ENCODE results near the gene GRIK1. TPM values are rescaled to one million over a fixed set of nuclear protein-coding genes. Genes with fewer than 3 reads are reported as not detected.

Gene GRIK1
- total RNA-seq, 4 donors from 2014 or later: 0.15 to 0.29 (median 0.27) TPM; not detected in 1

- Histone ChIP-seq H3K4me1 (no peaks in the 10 kb centered on the region), H3K9me3 (no peaks in the 10 kb centered on the region), H3K36me3 (no peaks in the 10 kb centered on the region), H3K27ac (no peak overlapping the region), H3K27me3 (no peaks in the 10 kb centered on the region), H3K4me3 (replicated peaks in 1 of 3) (no peak overlapping the region)
- 88% methylated on average over 3 of the region's 3 CpGs for WGBS, 2 donors
- intact Hi-C loops (cut with DNase I): no loop called here
- TF ChIP-seq CTCF (IDR thresholded peaks at IDR 0.05): no peak
- TF ChIP-seq POLR2A (IDR thresholded peaks at IDR 0.05): no peak
- DNase-seq: no peak
Observed at GRCh38 chr21:29710498-29710897, 229.3 kb downstream of the GRIK1 start.

- no peak for DNase-seq
- intact Hi-C loops (cut with DNase I): no loop called here
- no peaks in the 10 kb centered on the region for H3K9me3 ChIP-seq
- TF ChIP-seq POLR2A (IDR thresholded peaks at IDR 0.05) (no peak), CTCF (IDR thresholded peaks at IDR 0.05) (no peak)
- no peak overlapping the region for H3K27ac ChIP-seq
- no peaks in the 10 kb centered on the region for H3K4me1 ChIP-seq
- no peaks in the 10 kb centered on the region for H3K27me3 ChIP-seq
- WGBS, 2 donors: 64 to 73% methylated on average over 4 of the region's 4 CpGs
- no peaks in the 10 kb centered on the region for H3K36me3 ChIP-seq
- no peak overlapping the region for H3K4me3 ChIP-seq (replicated peaks in 1 of 3)
Observed at GRCh38 chr21:29708401-29708800, 231.4 kb downstream of the GRIK1 start.

- TF ChIP-seq POLR2A (IDR thresholded peaks at IDR 0.05) (no peak), CTCF (IDR thresholded peaks at IDR 0.05) (no peak)
- Histone ChIP-seq H3K36me3 (no peaks in the 10 kb centered on the region), H3K27ac (no peak overlapping the region), H3K27me3 (no peaks in the 10 kb centered on the region), H3K4me1 (no peaks in the 10 kb centered on the region), H3K9me3 (no peaks in the 10 kb centered on the region), H3K4me3 (replicated peaks in 1 of 3) (no peak overlapping the region)
- 58 to 63% methylated on average over 1 of the region's 1 CpG for WGBS, 2 donors
- DNase-seq: no peak
- intact Hi-C loops (cut with DNase I): no loop called here
Observed at GRCh38 chr21:29704719-29705118, 235.1 kb downstream of the GRIK1 start.

- WGBS, 2 donors: 89 to 92% methylated on average over 5 of the region's 5 CpGs
- H3K4me1 ChIP-seq: no peaks in the 10 kb centered on the region
- no peaks in the 10 kb centered on the region for H3K27me3 ChIP-seq
- no peak overlapping the region for H3K4me3 ChIP-seq (replicated peaks in 1 of 3)
- no peak for DNase-seq
- intact Hi-C loops (cut with DNase I): no loop called here
- no peak for TF ChIP-seq CTCF (IDR thresholded peaks at IDR 0.05)
- no peak for TF ChIP-seq POLR2A (IDR thresholded peaks at IDR 0.05)
- H3K9me3 ChIP-seq: no peaks in the 10 kb centered on the region
- no peak overlapping the region for H3K27ac ChIP-seq
- no peaks in the 10 kb centered on the region for H3K36me3 ChIP-seq
Observed at GRCh38 chr21:29701676-29702075, 238.1 kb downstream of the GRIK1 start.

GRCh38 chr21:29697555-29698193 is 242.1 kb downstream of the GRIK1 start:
- TF ChIP-seq CTCF (IDR thresholded peaks at IDR 0.05) (no peak), POLR2A (IDR thresholded peaks at IDR 0.05) (no peak)
- Histone ChIP-seq H3K27ac (no peak overlapping the region), H3K27me3 (no peaks in the 10 kb centered on the region), H3K36me3 (no peaks in the 10 kb centered on the region), H3K4me3 (replicated peaks in 1 of 3) (no peak overlapping the region), H3K9me3 (no peaks in the 10 kb centered on the region), H3K4me1 (no peaks in the 10 kb centered on the region)
- WGBS, 2 donors: 67 to 69% methylated on average over 7 of the region's 7 CpGs
- intact Hi-C loops (cut with DNase I): no loop called here
- no peak for DNase-seq

All from thyroid gland (tissue), 4 donors.